ENCODE data around the gene GGCT.
"Not testable (repeated sequence)": the region's sequence is repeated elsewhere in the genome, so short reads cannot be mapped to it uniquely, and the experiment has no call there.

The GGCT gene

DNA sequence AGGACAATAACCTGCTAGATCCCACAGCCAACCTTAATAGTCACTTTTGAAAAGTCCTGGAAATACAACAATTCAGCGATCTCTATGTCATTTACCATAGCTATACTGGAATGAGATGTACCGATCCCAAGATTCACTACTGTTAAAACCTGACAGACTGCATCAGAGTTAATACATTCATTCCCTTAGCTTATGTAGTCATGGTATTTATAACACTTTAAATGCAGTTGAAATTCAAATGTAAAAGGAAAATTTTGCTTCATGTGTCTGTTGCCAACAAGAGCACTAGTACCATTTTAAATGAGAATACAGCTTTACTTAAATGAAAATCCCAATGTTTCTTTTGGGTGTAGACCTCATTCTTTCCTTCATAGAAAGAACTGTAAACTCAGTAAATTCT, 11.1 kb upstream of the GGCT start:
- DNase-seq (ENCODE audit: low read depth), result no peak

DNA sequence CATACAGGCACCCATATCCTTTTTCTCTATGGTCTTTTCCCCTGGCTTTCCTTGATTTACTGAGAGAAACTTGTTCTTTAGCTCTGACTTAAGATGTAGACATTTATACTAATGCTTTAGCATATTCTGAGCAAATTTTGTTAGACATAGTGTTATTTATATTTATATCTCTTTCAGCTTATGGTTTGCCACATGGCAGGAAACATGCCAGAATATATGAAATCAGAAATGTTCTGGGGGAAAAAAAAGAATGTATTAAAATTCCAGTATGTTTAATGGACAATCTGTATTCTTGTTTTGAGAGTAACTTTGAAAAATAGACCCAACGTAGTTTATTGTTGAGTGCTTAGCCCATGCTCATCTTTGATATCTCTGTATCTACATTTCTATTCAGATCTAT, 10.1 kb upstream of the GGCT start:
- no peak for DNase-seq (ENCODE audit: low read depth)

DNA sequence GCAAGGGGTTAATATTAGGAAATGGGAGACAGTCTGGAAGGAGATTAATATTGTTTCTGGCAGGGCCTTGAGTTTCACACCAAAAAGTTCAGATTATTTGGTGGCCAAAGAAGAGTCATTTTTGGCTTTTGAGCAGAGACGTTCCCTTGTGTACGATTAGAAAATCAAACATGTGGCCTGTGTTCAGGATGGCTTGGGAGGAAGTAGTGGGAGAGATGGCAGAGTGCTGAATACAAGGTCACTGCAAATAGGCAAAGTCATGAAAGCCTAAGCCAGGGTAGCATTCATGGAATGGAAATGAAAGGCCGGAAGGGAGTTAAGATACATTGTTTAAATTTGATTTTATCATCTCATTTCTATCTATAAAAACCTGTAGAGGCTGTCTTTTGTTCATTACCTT, 9.5 kb upstream of the GGCT start:
- no peak for DNase-seq (ENCODE audit: low read depth)

DNA sequence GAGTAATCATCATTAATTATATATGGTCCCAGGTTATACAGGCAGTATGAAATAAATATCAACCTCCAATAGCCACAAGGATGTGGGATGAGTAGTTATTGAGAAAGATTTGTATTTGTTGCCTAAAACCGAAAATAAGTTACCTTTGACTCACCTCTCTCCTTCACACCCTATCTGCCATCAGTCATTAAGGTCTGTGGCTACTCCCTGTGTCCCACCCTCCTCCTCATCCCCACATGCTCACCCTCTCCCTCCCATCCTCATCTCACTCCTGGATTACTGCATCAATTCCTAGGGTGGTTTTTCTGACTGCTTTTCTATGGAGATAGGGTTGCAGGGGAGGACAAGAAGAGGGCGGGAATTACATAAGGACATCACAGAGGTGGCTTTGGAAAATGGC, 9.1 kb upstream of the GGCT start:
- DNase-seq (ENCODE audit: low read depth), result no peak

GRCh38 chr7:30511973-30512662, 7.5 kb upstream of the GGCT start:
- no peak for DNase-seq (ENCODE audit: low read depth)

GRCh38 chr7:30511494-30511893, 6.9 kb upstream of the GGCT start:
- no peak for DNase-seq (ENCODE audit: low read depth)

- no peak for DNase-seq (ENCODE audit: low read depth)
Observed at GRCh38 chr7:30510124-30511075, 5.8 kb upstream of the GGCT start.

GRCh38 chr7:30509171-30509857, 4.7 kb upstream of the GGCT start:
- not testable (repeated sequence) for DNase-seq (ENCODE audit: low read depth)

DNA sequence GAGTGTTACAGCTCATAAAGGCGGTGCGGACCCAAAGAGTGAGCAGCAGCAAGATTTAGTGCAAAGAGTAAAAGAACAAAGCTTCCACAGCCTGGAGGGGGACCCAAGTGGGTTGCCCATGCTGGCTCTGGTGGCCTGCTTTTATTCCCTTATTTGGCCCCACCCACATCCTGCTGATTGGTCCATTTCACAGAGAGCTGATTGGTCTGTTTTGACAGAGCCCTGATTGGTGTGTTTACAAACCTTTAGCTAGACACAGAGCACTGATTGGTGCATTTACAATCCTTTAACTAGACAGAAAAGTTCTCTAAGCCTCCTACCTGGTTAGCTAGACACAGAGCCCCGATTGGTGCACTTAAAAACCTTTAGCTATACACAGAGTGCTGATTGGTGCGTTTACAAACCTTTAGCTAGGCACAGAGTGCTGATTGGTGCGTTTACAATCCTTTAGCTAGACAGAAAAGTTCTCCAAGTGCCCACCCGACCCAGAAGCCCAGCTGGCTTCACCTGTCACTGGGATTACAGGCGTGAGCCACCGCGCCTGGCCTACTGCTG, 2.8 kb upstream of the GGCT start:
- not testable (repeated sequence) for DNase-seq (ENCODE audit: low read depth)

GRCh38 chr7:30505174-30505697, 607 bp upstream of the GGCT start:
- no peak for DNase-seq (ENCODE audit: low read depth)

DNA sequence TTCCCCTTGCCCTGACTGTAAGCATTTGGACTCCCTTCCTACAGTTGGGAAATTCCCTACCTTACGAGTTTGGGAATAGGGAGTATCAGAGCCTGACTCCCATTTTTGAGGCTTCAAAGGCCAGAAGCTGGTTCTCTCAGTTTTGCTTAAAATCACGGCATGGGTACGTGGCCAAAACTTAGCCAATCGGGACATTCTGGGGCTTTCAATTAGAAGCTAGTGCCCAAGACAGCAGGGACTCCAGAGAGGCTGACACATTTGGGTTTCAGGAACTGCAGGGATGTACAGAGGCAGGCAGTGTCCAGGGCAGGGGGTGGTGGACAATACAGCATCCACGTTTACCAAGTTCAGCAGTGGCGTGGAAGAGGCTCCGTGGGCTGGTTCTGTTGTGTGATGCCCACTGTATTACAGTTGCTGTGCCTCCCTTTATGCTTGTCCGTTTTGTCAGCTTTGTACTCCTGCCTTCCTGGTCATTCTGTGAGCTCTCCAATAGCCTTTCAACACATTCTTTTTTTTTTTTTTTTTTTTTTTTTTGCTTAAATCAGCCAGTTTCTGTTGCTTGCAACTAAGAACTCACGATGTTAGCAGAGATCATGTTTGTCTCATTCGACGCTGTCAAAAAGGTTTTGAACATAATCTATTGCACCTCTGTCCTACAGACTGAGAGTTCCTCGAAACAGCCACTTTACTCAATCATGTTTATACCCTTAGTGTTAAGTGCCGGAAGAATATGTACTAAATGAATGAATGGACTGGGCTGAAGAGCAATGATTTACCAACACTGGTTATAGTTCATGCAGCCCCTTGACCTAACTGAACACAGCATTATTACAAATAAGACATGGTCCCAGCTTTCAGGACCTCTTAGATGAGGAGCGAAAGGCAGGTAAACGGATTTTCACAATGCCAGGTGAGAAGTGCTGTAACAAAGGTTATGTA, 1.1 kb downstream of the GGCT start:
- DNase-seq (ENCODE audit: low read depth), result no peak

DNA sequence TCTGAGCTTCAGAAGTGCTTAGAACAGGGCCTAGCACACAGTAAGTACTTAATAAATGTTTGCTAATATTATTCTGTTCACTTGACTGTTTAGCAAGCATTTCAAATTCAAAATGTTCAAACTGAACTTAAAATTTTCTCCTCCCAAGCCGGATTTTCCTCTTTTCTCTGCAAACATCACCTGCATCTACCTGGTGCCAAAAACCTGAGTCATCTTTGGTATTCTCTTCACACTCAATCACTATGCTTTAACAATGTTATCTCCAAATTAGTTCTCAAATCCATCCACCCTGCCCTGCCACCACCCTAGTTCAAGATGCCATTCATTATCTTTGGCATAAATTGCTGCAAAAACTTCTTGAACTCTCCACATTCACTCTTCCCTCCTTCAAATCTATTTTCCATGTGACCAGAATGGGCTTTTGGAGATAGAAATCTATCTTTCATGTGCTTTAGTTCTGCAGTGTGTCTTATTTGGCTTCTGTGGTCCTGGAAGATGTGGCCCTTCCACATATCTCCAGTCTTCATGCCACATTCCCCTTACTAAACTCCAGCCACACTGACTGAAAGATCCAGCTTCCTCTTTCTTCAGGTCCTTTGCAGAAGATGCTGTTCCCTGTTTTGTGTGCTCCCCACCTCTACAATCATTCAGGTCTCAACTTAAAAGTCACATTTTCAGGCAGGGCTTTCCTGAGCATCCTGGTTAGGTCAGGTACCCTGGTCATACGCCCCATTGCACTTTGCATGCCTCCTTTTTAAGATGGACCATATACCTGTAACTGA, 2.0 kb downstream of the GGCT start:
- no peak for DNase-seq (ENCODE audit: low read depth)

- DNase-seq (ENCODE audit: low read depth), result no peak
Observed at GRCh38 chr7:30501264-30501663, 3.4 kb downstream of the GGCT start.

GRCh38 chr7:30493228-30493627, 11.4 kb downstream of the GGCT start:
- DNase-seq (ENCODE audit: low read depth), result no peak

GRCh38 chr7:30491417-30491816, 13.2 kb downstream of the GGCT start:
- DNase-seq (ENCODE audit: low read depth), result no peak

DNA sequence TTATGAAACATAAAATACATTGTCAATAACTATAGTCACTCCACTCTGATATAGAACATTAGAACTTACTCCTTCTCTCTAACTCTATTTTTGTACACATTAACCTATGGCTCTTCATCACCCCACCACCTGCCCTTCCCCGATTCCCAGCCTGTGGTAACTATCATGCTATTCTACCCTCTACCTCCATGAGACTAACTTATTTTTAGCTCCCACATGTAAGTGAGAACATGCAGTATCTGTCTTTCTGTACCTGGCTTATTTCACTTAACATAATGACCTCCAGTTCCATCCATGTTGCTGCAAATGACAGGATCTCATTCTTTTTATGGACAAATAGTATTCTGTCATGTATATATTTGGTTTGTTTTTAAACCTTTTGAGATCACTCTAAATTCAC, 17.3 kb downstream of the GGCT start:
- DNase-seq (ENCODE audit: low read depth), result no peak

- no peak for DNase-seq (ENCODE audit: low read depth)
Observed at GRCh38 chr7:30485667-30486066, 19.0 kb downstream of the GGCT start.

DNA sequence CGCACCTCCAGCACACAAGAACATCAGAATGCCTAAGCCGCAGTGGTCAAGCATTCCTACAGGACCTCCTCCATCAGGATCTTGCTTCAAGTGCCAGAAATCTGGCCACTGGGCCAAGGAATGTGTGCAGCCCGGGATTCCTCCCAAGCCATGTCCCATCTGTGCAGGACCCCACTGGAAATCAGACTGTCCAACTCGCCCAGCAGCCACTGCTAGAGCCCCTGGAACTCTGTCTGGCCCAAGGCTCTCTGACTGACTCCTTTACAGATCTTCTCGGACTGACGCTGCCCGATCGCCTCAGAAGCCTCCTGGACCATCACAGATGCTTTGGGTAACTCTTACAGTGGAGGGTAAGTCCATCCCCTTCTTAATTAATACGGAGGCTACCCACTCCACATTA, 23.2 kb downstream of the GGCT start:
- DNase-seq (ENCODE audit: low read depth), result not testable (repeated sequence)

DNA sequence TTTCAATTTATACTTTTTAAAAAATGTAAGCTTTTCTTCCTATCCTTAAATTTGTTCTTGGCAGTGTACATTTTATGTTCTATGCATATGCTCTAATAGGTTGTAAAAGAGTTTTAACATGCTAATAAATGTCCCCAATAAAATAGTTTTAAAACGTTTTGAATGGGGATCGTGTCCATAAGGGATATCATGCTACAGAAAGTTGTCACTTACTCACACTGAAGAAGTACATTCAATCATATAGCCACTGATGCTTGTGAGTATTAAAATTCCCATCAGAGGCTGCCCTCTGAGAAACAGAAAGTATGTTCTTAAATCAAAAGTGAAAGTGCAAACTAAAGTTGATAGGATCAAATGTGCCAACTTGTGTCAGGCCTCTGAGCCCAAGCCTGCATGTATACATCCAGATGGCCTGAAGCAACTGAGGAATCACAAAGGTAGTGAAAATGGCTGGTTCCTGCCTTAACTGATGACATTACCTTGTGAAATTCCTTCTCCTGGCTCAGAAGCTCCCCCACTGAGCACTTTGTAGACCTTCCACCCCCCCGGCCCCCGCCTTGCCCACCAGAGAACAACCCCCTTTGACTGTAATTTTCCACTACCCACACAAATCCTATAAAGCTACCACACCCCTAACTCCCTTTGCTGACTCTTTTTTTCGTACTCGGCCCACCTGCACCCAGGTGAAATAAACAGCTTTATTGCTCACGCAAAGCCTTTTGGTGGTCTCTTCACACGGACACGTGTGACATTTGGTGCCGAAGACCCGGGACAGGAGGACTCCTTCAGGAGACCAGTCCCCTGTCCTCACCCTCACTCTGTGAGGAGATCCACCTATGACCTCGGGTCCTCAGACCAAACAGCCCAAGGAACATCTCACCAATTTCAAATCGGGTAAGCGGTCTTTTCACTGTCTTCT, 25.2 kb downstream of the GGCT start:
- DNase-seq (ENCODE audit: low read depth), result no peak

Measured in HS-27A (cell line).